PC-3 (cell line): Measurements from ENCODE around the gene PTHLH. TPM values are rescaled to one million over a fixed set of nuclear protein-coding genes. Genes with fewer than 3 reads are reported as not detected.

Experiments
- ATAC-seq: fragments of 200-7000 bp; cut with Tn5 transposase; 2 replicates; pipeline ENCODE4 v1.9.1; 2020; ENCODE audit warnings: mild to moderate bottlenecking, moderate library complexity
- BruUV-seq: library from RNA; stranded (reverse); fragments of 400-500 nt; replicated peaks from 2 replicates; lab custom pipeline; 2021; lab: Mats Ljungman, UMichigan
- CTCF ChIA-PET: fragments of 300-600 bp; sonication (Branson Sonifier 250); formaldehyde crosslinking; loops from one replicate; lab custom pipeline; 2022; ENCODE audit warnings: antibody characterized with exemption; lab: Charles Lee
- POLR2A ChIA-PET: fragments of 300-600 bp; sonication (Branson Sonifier 250); formaldehyde crosslinking; loops from one replicate; lab custom pipeline; 2022; ENCODE audit warnings: antibody characterized with exemption; ENCODE audit not compliant: unreplicated experiment; lab: Charles Lee
- DNase-seq: peaks from one replicate; pipeline ENCODE4 v3.0.0-alpha.2; 2015
- H2AFZ ChIP-seq: fragments of 300-600 bp; sonication (generic); 2 replicates; pipeline ENCODE4 v1.6.0; 2016; ENCODE audit warnings: antibody characterized with exemption, low read length
- H3F3A ChIP-seq: fragments of 300-600 bp; sonication (generic); one replicate; pipeline ENCODE4 v1.6.0; 2017; ENCODE audit warnings: antibody characterized with exemption, low read length, control low read depth, mild to moderate bottlenecking; ENCODE audit not compliant: unreplicated experiment
- H3K27ac ChIP-seq: fragments of 300-600 bp; sonication (generic); 2 replicates; pipeline ENCODE4 v1.5.1; 2016; ENCODE audit warnings: mild to moderate bottlenecking, low read length
- H3K27me3 ChIP-seq: fragments of 300-600 bp; sonication (generic); 2 replicates; pipeline ENCODE4 v1.6.1; 2016; ENCODE audit warnings: low read length, mixed read lengths
- H3K36me3 ChIP-seq: fragments of 300-600 bp; sonication (generic); 2 replicates; pipeline ENCODE4 v1.6.1; 2016; ENCODE audit warnings: low read depth, mixed run types, low read length, mixed read lengths
- H3K4me1 ChIP-seq: fragments of 300-600 bp; sonication (generic); 2 replicates; pipeline ENCODE4 v1.5.1; 2016; ENCODE audit warnings: low read length; ENCODE audit not compliant: insufficient read depth
- H3K4me2 ChIP-seq: fragments of 300-600 bp; sonication (generic); 2 replicates; pipeline ENCODE4 v1.6.0; 2016; ENCODE audit warnings: low read length
- H3K4me3 ChIP-seq: fragments of 300-600 bp; sonication (generic); 2 replicates; pipeline ENCODE4 v1.5.1; 2016; ENCODE audit warnings: mild to moderate bottlenecking, low read length, mixed read lengths
- H3K79me2 ChIP-seq: fragments of 300-600 bp; sonication (generic); 2 replicates; pipeline ENCODE4 v1.6.1; 2017; ENCODE audit warnings: low read length, mixed read lengths
- H3K9ac ChIP-seq: fragments of 300-600 bp; sonication (generic); 2 replicates; pipeline ENCODE4 v1.6.0; 2016; ENCODE audit warnings: mild to moderate bottlenecking, low read length
- H3K9me2 ChIP-seq: fragments of 300-600 bp; sonication (generic); replicated peaks from 2 replicates; pipeline ENCODE4 v1.6.1; 2016; ENCODE audit warnings: mixed run types, low read length, mixed read lengths
- H3K9me3 ChIP-seq: fragments of 300-600 bp; sonication (generic); 2 replicates; pipeline ENCODE4 v1.6.1; 2016; ENCODE audit warnings: low read length, mixed read lengths
- H4K20me1 ChIP-seq: fragments of 300-600 bp; sonication (generic); 2 replicates; pipeline ENCODE4 v1.6.1; 2016; ENCODE audit warnings: low read length, mixed read lengths
- CTCF ChIP-seq: fragments of 300-600 bp; sonication (generic); conservative IDR thresholded peaks from 2 replicates; pipeline ENCODE4 v1.5.1; 2017; ENCODE audit warnings: antibody characterized with exemption, low read depth, mild to moderate bottlenecking, low read length
- EZH2 ChIP-seq: fragments of 300-600 bp; sonication (generic); IDR thresholded peaks from one replicate; pipeline ENCODE4 v1.6.1; 2017; ENCODE audit warnings: antibody characterized with exemption, mild to moderate bottlenecking, low read length; ENCODE audit not compliant: unreplicated experiment
- EZH2phosphoT487 ChIP-seq: fragments of 300-600 bp; sonication (generic); IDR thresholded peaks from 2 replicates; pipeline ENCODE4 v1.6.1; 2018; ENCODE audit warnings: mild to moderate bottlenecking, antibody characterized with exemption, low read length, borderline replicate concordance
- intact Hi-C: fragments of 100-400 bp; cut with micrococcal nuclease; formaldehyde crosslinking; loops from 2 replicates; pipeline ENCODE4 v1.9.0; 2023
- total RNA-seq: library from RNA; depleted of rRNA; stranded (reverse); fragments of >200 nt; gene quantifications from 2 replicates; pipeline ENCODE4 v1.2.3, GENCODE V29; 2014

Gene PTHLH
- total RNA-seq, 1 experiment from 2014 or later: 383 TPM

- DNase-seq (peak; percentile 96), ATAC-seq (peak; percentile 100)
- no peak overlapping the region for H3K4me3 ChIP-seq
- TF ChIP-seq CTCF (peak; percentile 99), EZH2phosphoT487 (no peak)
- H3K9ac ChIP-seq: no peak overlapping the region
- no peaks in the 10 kb centered on the region for H3K79me2 ChIP-seq
- no peak overlapping the region for H3K4me2 ChIP-seq
- H3K36me3 ChIP-seq: no peaks in the 10 kb centered on the region
- H3K4me1 ChIP-seq: no peaks in the 10 kb centered on the region
- H3F3A ChIP-seq: no peaks in the 10 kb centered on the region
- no peaks in the 10 kb centered on the region for H3K9me2 ChIP-seq
- H4K20me1 ChIP-seq: no peaks in the 10 kb centered on the region
- BruUV-seq: no TSS peak
- H3K27ac ChIP-seq: no peak overlapping the region
- POLR2A ChIA-PET: interaction anchor here (0.6 kb wide), 2 partner anchors 55 to 207 kb away, joined by 4 to 19 read pairs; no protein-coding TSS in a partner anchor
- intact Hi-C loops: loop anchor here (1.0 to 5.0 kb wide), 4 partner anchors 100 to 231 kb away; no protein-coding TSS in a partner anchor
- no peaks in the 10 kb centered on the region for H3K27me3 ChIP-seq
- CTCF ChIA-PET: interaction anchor here (0.5 to 0.8 kb wide), 2 partner anchors 81 to 208 kb away, joined by 7 to 10 read pairs; no protein-coding TSS in a partner anchor
- H2AFZ ChIP-seq: peak overlapping the region; percentile 40
- no peaks in the 10 kb centered on the region for H3K9me3 ChIP-seq
These were observed 31.7 kb downstream of the PTHLH start for GRCh38 chr12:27940756-27941402.

GRCh38 chr12:27940245-27940644 lies 32.3 kb downstream of the PTHLH start:
- Histone ChIP-seq H3F3A (no peaks in the 10 kb centered on the region), H3K36me3 (no peaks in the 10 kb centered on the region), H4K20me1 (no peaks in the 10 kb centered on the region), H3K4me1 (no peaks in the 10 kb centered on the region), H3K27me3 (no peaks in the 10 kb centered on the region), H3K9me2 (no peaks in the 10 kb centered on the region), H3K9me3 (no peaks in the 10 kb centered on the region), H3K4me2 (no peak overlapping the region), H2AFZ (peak overlapping the region; percentile 40), H3K9ac (no peak overlapping the region), H3K4me3 (no peak overlapping the region), H3K79me2 (no peaks in the 10 kb centered on the region), H3K27ac (no peak overlapping the region)
- CTCF ChIA-PET: no interaction called here
- POLR2A ChIA-PET: interaction anchor here (0.6 kb wide), 1 partner anchor 55 kb away, joined by 4 read pairs; no protein-coding TSS in a partner anchor
- no TSS peak for BruUV-seq
- DNase-seq (no peak), ATAC-seq (no peak)
- TF ChIP-seq CTCF (no peak), EZH2 (no peak), EZH2phosphoT487 (no peak)
- intact Hi-C loops: loop anchor here (1.0 to 5.0 kb wide), 4 partner anchors 99 to 232 kb away; no protein-coding TSS in a partner anchor

GRCh38 chr12:27937768-27938167 lies 34.8 kb downstream of the PTHLH start:
- no peaks in the 10 kb centered on the region for H3K36me3 ChIP-seq
- CTCF ChIA-PET: no interaction called here
- DNase-seq (no peak), ATAC-seq (no peak)
- POLR2A ChIA-PET: no interaction called here
- BruUV-seq: no TSS peak
- H3K4me1 ChIP-seq: no peaks in the 10 kb centered on the region
- H3K27ac ChIP-seq: no peak overlapping the region
- no peak overlapping the region for H3K9ac ChIP-seq
- H3K4me2 ChIP-seq: no peak overlapping the region
- no peaks in the 10 kb centered on the region for H3K79me2 ChIP-seq
- H3F3A ChIP-seq: no peaks in the 10 kb centered on the region
- intact Hi-C loops: no loop called here
- no peaks in the 10 kb centered on the region for H3K9me3 ChIP-seq
- TF ChIP-seq EZH2phosphoT487 (no peak), CTCF (no peak), EZH2 (no peak)
- no peak overlapping the region for H2AFZ ChIP-seq
- no peaks in the 10 kb centered on the region for H3K9me2 ChIP-seq
- no peaks in the 10 kb centered on the region for H3K27me3 ChIP-seq
- no peaks in the 10 kb centered on the region for H4K20me1 ChIP-seq
- H3K4me3 ChIP-seq: no peak overlapping the region
